ENCODE results near the gene MLLT10. TPM values are rescaled to one million over a fixed set of nuclear protein-coding genes. Genes with fewer than 3 reads are reported as not detected.
A peak's percentile ranks its signal among the peaks of the same experiment; 100 is the strongest.

The MLLT10 gene
- total RNA-seq, 6 experiments from 2014 or later: 21.8 to 25.2 (median 22.9) TPM

DNA sequence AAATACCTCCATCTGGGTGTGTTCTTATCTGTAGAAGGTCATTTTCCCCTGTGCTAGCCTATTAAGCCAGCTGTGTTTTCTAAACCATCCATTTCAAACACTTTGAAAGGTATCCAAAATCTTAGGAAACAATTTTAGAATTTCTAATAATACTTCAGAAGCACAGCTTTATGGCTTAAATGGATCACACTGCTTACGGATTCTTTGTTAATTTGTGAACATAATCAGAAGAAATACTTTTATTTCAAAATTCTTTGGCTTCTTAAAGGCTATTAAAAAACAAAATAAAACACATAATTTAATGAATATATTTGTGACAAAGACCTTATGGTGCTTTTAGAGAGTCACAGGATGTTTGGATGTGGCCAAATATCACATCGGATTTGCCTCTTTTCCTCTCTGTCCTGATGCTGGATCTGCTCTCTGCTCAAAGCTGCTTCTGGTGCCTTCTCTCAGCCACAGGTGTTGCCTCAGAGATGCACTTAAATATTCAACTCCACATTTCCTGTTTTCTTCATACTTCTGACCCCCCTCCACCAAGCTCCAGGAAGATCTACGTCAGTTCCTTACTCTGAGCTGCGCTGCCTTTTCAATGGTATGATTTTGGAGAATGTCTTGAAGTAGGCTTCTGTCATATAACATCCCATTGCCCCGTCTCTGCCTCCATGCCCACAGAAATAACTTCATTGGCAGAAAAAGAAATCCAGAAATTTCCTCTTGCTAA, 230.6 kb downstream of the MLLT10 start:
- H3K4me3 Mint-ChIP-seq: no peak overlapping the region
- H3K27ac Mint-ChIP-seq: no peak overlapping the region
- H3K27me3 Mint-ChIP-seq (ENCODE audit: insufficient read depth): no peaks in the 10 kb centered on the region; the same call in 1 of the 2 replicates
- DNase-seq: no peak
- no peaks in the 10 kb centered on the region for H3K4me1 Mint-ChIP-seq (ENCODE audit: low read depth)
- TF ChIP-seq, protein P1, sequence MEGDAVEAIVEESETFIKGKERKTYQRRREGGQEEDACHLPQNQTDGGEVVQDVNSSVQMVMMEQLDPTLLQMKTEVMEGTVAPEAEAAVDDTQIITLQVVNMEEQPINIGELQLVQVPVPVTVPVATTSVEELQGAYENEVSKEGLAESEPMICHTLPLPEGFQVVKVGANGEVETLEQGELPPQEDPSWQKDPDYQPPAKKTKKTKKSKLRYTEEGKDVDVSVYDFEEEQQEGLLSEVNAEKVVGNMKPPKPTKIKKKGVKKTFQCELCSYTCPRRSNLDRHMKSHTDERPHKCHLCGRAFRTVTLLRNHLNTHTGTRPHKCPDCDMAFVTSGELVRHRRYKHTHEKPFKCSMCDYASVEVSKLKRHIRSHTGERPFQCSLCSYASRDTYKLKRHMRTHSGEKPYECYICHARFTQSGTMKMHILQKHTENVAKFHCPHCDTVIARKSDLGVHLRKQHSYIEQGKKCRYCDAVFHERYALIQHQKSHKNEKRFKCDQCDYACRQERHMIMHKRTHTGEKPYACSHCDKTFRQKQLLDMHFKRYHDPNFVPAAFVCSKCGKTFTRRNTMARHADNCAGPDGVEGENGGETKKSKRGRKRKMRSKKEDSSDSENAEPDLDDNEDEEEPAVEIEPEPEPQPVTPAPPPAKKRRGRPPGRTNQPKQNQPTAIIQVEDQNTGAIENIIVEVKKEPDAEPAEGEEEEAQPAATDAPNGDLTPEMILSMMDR (IDR thresholded peaks at IDR 0.05): no peak
- H3K9me3 Mint-ChIP-seq: no peaks in the 10 kb centered on the region
- peaks cover 6% of the 10 kb centered on the region for H3K36me3 Mint-ChIP-seq (ENCODE audit: low read depth)

DNA sequence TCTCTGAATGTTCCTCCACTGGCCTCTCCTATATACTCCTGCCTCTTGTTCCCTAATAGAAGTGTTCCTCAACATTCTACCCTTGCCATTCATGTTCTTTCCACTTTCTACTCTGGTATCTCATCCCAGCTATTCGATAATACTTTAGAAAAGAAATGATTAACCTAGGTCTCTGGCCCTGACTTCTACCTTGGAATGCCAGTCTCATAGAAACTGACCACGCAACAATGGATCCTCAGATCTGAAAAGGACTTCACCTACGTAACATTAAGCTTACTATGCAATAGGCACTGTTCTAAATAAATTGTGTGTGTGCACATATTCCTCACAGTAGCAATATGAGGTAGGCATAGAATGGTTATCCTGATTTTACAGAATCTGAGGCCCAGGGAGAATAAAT, 235.0 kb downstream of the MLLT10 start:
- TF ChIP-seq, protein P1 (IDR thresholded peaks at IDR 0.05): no peak

DNA sequence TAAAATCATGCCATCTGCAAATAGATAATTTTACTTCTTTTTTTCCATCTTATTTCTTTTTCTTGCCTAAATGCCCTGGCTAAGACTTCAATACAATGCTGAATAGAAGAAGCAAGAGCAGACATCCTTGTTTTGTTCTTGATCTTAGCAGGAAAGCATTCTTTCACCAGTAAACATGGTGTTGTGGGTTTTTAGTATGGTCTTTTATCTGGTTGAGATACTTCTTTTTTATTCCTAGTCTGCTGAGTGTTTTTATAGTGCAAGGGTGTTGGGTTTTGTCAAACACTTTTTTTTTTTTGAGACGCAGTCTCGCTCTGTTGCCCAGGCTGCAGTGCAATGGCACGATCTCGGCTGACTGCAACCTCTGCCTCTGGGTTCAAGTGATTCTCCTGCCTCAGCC, 237.2 kb downstream of the MLLT10 start:
- Mint-ChIP-seq H3K4me1 (ENCODE audit: low read depth) (no peaks in the 10 kb centered on the region), H3K27me3 (ENCODE audit: insufficient read depth) (no peaks in the 10 kb centered on the region), H3K36me3 (ENCODE audit: low read depth) (peaks cover 4% of the 10 kb centered on the region; the same call in 1 of the 2 replicates), H3K27ac (no peak overlapping the region), H3K4me3 (no peak overlapping the region), H3K9me3 (no peaks in the 10 kb centered on the region)
- TF ChIP-seq, protein P1 (IDR thresholded peaks at IDR 0.05): no peak
- no peak for DNase-seq

More for the DNA sequence above, 235.0 kb downstream of the MLLT10 start:
- Mint-ChIP-seq H3K27me3 (ENCODE audit: insufficient read depth) (no peaks in the 10 kb centered on the region), H3K4me1 (ENCODE audit: low read depth) (no peaks in the 10 kb centered on the region), H3K4me3 (no peak overlapping the region), H3K36me3 (ENCODE audit: low read depth) (peaks cover 4% of the 10 kb centered on the region; the same call in 1 of the 2 replicates), H3K27ac (no peak overlapping the region), H3K9me3 (no peaks in the 10 kb centered on the region)
- DNase-seq: no peak

DNA sequence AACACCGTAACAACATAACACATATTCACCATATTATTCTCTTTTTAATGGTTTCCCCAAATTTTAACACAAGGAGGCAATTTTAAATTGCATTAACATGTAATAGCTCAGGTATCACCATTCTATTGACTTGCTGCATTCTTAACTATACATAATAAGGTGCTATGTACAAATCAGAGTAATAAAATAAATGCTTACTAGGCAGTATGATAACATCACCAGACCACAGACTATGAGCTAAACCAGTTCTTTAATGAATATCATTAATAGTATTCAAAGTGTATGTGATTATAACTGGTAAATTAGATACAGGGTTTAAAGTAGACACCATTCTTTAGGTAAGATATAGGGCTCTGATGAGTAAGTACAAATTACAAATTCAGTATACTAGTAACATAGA, 242.9 kb downstream of the MLLT10 start:
- peaks cover 4% of the 10 kb centered on the region; the same call in 1 of the 2 replicates for H3K9me3 Mint-ChIP-seq
- no peak for DNase-seq
- H3K36me3 Mint-ChIP-seq (ENCODE audit: low read depth): peaks cover 22% of the 10 kb centered on the region
- H3K4me3 Mint-ChIP-seq: no peak overlapping the region
- TF ChIP-seq, protein P1 (IDR thresholded peaks at IDR 0.05): no peak
- H3K27me3 Mint-ChIP-seq (ENCODE audit: insufficient read depth): no peaks in the 10 kb centered on the region
- H3K27ac Mint-ChIP-seq: no peak overlapping the region
- H3K4me1 Mint-ChIP-seq (ENCODE audit: low read depth): no peaks in the 10 kb centered on the region

DNA sequence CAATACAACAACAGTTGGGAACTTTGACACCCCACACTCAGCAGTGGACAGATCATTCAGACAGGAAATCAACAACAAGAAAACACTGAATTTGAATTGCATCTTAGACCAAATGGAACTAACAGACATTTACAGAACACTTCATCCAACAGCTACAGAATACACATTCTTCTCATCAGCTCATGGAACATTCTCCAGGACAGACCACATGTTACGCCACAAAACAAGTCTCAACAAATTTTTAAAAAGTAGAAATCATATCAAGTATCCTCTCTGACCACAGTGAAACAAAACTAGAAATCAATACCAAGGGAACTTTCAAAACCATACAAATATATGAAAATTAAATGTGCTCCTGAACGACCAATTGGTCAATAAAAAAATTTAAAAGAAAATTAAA, 257.2 kb downstream of the MLLT10 start:
- TF ChIP-seq, protein P1 (IDR thresholded peaks at IDR 0.05): no peak
- Mint-ChIP-seq H3K9me3 (no peaks in the 10 kb centered on the region), H3K4me3 (no peak overlapping the region), H3K27me3 (ENCODE audit: insufficient read depth) (no peaks in the 10 kb centered on the region), H3K36me3 (ENCODE audit: low read depth) (peaks cover 9% of the 10 kb centered on the region; the same call in 1 of the 2 replicates), H3K4me1 (ENCODE audit: low read depth) (no peaks in the 10 kb centered on the region), H3K27ac (no peak overlapping the region)
- DNase-seq: no peak

Small RNAs within 50 kb of the gene (microRNA-seq; reads per million reads assigned to microRNA genes)
- gene MIR1915: 10.8 reads per million, percentile 12 among the genes with 10 or more reads in this experiment

Other genes with a start within 250 kb of the MLLT10 start
- gene SKIDA1, start 8.6 kb upstream of the MLLT10 start, total RNA-seq (2021; fragmentation: NEBNext Ultra II Directional; extraction: Animal tissue kit (Norgen Biotek cat#: 25700)): under 1 TPM; 0.35 to 0.71 (median 0.46) TPM

Data from HFFc6 (cell line).